IPS-18c (cell line): ENCODE results near the gene TRAF3IP3.

ENCODE experiments used
- H3K4me3 ChIP-seq: 2 replicates; pipeline ENCODE4 v1.7.0; 2013; ENCODE audit warnings: low read depth, mild to moderate bottlenecking, low read length, moderate library complexity; ENCODE audit not compliant: insufficient read depth
- H3K9me3 ChIP-seq: one replicate; pipeline ENCODE4 v1.6.1; 2013; ENCODE audit warnings: mild to moderate bottlenecking, low read length, moderate library complexity; ENCODE audit not compliant: control insufficient read depth, insufficient read depth

The TRAF3IP3 gene

DNA sequence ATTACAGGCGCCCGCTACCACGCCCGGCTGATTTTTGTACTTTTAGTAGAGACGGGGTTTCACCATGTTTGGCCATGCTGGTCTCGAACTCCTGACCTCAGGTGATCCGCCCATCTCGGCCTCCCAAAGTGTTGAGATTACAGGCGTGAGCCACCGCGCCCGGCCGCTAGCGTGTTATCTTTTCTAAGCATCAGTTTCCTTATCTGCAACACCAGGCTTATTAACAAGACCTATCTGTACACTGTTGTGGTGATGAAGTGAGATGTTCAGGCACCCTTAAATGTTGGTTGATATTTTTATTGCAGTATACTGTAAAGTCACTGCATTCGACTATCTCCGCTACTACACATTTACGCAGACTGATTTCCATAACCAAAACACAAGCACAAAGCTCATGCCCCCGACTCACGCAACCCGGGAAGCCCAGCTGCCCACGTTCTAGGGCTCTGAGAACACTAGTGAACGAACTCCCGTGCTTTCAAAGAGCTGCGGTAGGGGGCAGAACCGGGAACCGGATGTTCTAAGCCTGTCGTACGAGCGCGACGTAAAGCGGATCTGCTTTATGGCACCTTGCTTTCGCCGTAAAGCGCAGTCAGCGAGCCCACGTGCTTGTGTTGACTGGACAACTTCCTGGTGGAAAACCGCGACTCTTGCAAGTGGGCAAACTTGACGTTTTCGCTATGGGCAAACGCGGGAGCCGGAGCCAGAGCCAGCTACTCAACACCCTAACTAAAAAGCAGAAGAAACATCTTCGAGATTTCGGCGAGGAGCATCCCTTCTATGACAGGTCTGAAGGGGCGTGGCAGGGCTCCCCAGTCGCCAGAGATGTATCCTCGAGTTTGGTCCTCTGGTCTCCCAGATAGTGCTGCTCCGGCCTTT, 71.8 kb downstream of the TRAF3IP3 start, which contains the start of gene UTP25:
TSS of gene UTP25 (plus strand) at position 589 of the 879 bp plus-strand sequence. CDS start at position 681, 92 bp downstream.
- peak within 1 kb of the TSS; percentile 60 for H3K4me3 ChIP-seq
- no peaks in the 10 kb centered on the region for H3K9me3 ChIP-seq

DNA sequence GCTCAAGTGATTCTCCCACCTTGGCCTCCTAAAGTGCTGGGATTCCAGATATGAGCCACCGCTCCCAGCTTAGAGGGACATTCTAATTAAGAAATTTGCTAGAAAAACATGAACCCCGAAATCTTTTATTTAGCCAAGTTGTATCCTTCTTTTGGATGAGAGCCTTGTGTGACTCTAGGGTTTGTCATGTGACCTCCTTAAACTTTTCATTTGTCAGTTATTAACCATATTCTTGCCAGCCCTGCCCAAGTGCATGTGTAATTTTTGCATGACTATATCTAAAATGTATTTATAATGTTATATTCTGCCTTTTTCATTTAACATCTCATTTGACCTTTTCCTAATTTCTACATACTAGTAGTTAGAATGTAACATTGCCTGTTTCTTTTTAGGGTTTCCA, 73.9 kb downstream of the TRAF3IP3 start:
- H3K4me3 ChIP-seq: no peak overlapping the region
- no peaks in the 10 kb centered on the region for H3K9me3 ChIP-seq

DNA sequence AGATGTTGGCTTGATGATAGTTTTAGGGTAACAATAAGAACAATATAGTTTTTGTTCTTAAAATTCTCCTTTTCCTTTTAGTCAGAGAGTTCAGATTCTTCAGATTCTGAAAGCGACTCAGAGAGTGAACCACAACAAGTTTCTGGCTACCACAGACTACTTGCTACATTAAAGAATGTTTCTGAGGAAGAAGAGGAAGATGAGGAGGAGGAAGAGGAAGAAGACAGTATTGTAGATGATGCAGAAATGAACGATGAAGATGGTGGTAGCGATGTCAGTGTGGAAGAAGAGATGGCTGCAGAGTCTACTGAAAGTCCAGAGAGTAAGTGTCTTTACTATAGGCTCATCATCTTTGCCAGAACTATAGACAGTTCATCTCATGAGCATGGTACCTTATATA, 74.9 kb downstream of the TRAF3IP3 start:
- H3K9me3 ChIP-seq: no peaks in the 10 kb centered on the region
- no peak overlapping the region for H3K4me3 ChIP-seq

DNA sequence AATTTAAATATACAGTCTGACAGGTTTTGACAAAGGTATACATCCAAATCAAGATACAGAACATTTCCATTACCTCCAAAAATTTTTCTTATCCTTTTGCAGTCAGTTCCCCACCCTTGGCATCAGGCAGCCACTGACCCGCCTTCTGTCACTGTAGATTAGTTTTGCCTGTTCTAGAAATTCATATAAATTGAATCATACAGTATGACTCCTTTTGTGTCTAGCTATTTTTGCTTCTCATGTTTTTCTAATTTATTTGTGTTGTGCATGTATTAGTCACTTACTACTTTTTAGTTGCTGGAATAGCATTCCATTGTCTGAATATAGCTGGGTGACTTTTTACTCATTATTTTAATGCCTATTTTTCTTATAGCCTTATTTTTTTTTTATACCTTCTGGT, 75.8 kb downstream of the TRAF3IP3 start:
- no peaks in the 10 kb centered on the region for H3K9me3 ChIP-seq
- no peak overlapping the region for H3K4me3 ChIP-seq
